HG02852 (cell line): ENCODE measurements around the gene ZC3H18.

ENCODE experiments used
- ATAC-seq: cut with Tn5 transposase; IDR thresholded peaks from one replicate; pipeline ENCODE4 v1.9.1; 2021; ENCODE audit warnings: mild to moderate bottlenecking, moderate library complexity; ENCODE audit not compliant: unreplicated experiment

The ZC3H18 gene

DNA sequence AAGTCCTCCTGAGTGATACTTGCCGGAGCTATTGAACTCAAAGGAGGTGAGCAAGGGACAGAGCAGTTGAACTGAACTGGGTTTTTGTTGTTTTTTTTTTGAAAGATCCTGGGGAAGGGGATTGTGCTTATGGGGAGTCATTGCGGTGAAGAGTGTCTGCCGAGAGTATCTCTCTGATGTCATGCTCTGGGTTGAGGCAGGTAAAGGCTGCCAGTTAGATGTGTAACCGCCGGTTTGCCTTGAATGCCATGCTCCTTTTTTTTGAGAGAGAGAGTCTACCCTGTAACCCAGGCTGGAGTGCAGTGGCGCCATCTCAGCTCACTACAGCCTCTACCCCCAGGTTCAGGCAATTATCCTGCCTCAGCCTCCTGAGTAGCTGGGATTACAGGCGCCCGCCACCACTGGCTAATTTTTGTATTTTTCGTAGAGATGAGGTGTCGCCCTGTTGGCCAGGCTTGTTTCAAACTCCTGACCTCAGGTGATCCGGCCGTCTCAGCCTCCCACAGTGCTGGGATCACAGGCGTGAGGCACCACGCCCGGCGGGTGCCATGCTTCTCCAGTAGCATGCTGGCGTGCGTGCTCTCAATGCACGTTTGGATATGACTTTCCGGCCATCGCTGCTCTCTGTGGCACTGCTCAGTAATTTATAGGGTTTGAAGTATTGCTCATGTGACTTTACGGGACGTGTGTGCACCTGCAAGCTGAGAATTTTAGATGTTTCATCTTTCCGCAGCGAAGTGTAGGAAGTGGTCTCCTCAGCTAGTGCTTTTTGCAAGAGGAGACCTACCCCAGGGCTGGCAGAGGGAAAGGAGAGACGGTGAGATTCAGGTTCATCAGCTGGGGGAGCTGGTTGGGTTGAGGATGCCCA, 8.5 kb downstream of the ZC3H18 start:
- no peak for ATAC-seq

DNA sequence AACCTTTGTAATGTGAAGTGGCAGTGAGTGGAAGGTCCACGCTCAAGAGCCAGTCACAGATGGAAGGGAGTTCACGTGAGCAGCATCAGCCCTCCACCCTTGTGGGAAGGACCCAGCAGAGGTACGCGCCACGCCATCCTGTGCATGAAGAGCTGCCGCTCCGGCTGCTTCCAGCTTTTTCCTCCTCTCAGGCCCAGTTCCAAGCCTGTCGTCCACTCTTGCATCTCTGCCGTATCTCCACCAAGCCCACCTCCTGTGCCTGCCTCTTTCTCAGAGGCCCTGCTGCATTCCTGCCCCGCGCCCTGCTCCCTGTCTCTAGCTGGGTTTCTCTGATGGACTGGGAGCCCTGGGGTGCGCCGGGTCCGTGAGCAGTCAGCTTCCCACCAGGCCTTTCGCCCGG, 10.2 kb downstream of the ZC3H18 start:
- ATAC-seq, result no peak

- no peak for ATAC-seq
Measured at GRCh38 chr16:88581033-88581432, 10.8 kb downstream of the ZC3H18 start.

DNA sequence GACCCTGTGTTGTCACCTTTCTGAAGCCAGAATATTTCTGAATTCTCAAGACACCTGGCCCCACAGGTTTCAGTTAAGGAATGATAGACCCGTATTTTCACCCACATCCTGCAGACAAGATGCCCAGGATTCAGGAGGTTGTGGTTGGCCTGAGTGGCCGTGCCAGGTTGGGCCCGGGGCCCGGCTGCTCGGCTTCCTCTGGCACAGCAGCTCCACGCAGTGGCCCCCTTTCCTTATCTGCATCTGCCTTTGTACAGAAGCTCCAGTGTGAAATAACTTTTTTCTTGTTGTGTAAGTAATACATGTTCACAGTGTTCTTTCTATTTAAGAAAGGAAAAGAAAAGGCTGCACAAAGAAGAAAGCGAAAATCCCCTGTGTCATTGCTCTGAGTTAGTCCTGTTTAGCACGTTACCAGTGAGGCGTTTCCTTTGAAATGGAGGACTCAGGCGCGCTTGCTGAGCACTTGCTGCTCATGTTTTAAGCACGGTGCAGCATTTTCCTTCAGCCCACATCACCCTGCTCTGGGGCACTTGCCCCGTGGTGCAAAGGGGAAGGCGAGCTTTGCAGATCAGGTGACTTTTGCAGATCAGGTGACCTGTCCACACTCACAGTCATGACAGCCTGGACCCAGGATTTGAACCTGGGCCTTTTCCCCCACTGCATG, 12.8 kb downstream of the ZC3H18 start:
- no peak for ATAC-seq

GRCh38 chr16:88584676-88585075, 14.5 kb downstream of the ZC3H18 start:
- no peak for ATAC-seq

DNA sequence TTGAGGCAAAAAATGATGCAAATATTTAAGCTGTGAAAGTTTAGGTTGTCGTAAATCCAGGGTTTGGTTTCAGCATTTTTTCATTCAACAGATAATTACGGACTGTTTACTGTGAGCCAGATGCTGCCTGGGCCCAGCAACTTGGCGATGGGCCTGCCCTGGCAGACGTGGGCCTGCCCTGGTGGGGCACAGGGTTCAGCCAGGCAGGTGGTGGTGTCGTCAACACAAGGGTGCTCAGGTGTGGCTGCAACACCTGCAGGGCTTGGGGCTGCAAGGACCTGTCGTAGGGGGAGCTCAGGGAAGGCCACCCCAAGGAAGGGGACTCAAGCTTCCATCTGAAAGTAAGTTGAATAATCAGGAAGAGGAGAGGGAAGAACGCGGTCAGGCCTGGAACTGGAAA, 15.1 kb downstream of the ZC3H18 start:
- no peak for ATAC-seq

DNA sequence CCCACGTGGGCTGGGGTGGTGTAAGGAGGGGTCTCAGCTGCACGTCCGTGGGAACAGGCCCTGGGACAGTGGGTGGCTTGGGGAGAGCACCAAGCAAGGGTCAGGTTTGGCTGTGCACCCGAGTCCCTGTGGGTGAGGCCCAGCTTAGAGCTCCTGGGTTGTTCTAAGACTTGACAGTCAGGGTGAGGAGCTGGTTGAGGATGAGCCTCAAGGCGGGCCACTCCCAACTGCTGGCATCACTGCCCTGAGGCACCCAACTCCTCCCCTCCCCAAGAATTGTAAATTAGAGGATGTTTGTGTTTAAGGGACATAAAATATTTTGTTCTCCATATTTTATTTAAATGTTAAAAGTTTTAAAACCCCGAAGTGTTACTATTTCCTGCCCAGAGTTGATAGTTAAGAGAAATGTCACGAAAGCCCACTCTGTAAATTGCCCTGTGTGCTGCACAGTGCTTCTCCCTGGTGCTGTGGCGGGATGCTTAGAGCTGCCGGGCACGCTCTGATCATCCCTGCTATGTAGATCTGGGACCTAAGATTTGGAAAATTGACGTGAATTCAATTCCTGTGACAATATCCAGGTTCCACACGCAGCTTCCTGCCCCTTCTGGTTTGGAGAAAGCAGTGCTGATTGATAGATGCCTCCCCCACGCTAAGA, 15.9 kb downstream of the ZC3H18 start:
- no peak for ATAC-seq

DNA sequence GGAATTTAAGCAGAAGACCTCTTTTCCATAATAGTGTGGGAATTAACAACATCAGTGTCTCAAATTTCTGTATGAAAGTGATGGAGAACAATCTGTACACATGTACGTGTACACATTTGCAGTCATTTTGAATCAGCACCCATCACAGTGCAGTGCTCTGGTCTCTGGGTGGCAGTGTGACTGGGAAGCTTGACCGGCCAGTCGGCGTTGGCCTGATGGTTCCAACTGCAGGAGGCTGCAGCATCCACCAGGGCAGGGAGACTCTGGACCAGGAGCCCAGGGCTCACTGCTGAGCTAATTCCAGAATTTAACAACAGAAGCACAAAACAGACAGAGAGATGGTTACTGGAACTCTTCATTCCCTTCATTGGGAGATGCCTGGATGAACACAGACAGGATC, 17.9 kb downstream of the ZC3H18 start:
- no peak for ATAC-seq

GRCh38 chr16:88588754-88589153, 18.6 kb downstream of the ZC3H18 start:
- ATAC-seq, result no peak

- no peak for ATAC-seq
Measured at GRCh38 chr16:88589441-88589840, 19.2 kb downstream of the ZC3H18 start.

DNA sequence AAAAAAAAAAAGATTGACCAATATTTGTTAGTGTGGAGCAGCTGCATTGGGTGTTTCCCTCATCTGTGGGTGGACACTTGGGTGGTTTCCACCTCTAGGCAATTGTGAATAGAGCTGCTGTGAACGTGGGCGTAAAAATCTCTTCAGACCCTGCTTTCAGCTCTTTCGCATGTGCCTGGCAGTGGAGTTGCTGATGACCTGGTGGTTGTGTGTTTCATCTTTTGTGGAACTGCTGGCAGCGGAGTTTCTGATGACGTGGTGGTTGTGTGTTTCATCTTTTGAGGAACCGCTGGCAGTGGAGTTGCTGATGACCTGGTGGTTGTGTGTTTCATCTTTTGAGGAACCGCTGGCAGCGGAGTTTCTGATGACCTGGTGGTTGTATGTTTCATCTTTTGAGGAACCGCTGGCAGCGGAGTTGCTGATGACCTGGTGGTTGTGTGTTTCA, 21.4 kb downstream of the ZC3H18 start:
- peak; percentile 43 for ATAC-seq

GRCh38 chr16:88593061-88593460, 22.9 kb downstream of the ZC3H18 start:
- no peak for ATAC-seq

DNA sequence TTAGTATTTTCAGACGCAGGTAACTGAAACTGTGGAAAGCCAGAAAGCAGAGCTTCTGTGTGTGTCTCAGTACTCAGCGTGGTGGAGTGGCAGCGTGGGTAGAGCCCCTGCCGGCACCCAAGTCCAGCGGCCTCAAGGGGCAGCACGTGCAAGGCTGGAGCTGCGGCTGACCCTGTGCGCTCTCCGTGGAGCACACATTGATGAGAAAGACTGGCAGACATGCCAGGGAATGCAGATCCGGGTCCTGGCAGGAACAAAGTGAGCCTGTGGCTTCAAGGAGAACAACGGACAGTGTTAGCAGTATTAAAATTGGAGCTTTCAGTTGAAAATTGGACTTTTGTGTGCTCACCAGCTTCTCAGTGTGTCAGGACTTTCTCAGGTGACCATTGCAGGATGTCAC, 23.3 kb downstream of the ZC3H18 start:
- ATAC-seq, result no peak

DNA sequence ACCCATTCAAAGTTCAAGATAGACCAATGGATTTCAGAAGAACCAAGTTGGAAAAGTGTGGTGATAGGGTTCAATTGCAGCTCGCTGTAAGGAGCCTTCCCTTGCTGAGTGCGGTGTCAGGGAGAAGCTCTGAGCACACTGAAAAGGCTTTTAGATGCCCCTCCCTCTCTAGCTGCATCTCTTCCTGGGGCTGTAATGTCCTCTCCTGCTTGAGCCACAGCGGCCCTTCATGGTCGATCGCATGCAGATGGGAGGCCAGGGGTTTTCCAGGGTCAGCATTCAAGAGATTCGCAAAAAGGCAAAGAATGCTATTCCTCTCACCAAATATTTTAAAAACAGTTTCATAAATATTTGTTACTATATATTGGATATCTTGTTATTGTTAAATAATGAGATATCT, 23.7 kb downstream of the ZC3H18 start:
- ATAC-seq, result no peak

- ATAC-seq, result no peak
Measured at GRCh38 chr16:88595101-88595500, 24.9 kb downstream of the ZC3H18 start.

DNA sequence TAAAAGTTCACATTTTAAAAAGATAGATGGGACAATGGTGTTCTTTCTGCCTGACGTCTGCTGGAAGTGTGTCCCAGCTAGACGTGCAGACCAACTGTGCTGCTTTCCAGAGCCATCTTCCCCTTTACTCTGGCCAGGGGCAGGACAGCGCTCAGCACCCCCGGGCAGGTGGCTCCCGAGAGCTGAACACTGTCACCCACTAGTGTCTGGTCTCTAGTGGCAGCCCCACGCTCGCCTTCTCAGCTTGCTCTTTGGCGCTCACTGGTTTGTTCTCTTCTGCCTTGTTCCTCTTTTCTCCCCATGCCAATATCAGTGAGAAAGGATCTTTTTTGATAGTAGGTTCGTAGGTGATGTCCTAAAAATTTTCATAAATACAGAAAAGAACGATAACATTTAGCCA, 25.7 kb downstream of the ZC3H18 start:
- ATAC-seq, result no peak

DNA sequence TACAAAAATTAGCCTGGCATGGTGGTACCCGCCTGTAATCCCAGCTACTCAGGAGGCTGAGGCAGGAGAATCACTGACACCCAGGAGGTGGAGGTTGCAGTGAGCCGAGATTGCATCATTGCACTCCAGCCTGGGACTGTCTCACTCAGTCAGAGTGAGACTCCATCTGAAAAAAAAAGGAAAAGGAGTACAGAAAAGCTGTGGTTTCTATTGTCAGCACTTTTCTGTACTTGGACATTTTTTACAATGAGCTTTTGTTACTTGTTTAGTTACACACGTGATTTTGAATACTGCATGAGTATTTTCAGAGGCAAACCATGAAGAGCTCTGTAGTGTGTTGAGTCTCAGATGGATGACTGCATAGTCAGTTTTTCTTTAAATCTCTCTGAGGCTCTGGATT, 26.3 kb downstream of the ZC3H18 start:
- ATAC-seq, result no peak

- ATAC-seq, result no peak
Measured at GRCh38 chr16:88597856-88598491, 27.8 kb downstream of the ZC3H18 start.

DNA sequence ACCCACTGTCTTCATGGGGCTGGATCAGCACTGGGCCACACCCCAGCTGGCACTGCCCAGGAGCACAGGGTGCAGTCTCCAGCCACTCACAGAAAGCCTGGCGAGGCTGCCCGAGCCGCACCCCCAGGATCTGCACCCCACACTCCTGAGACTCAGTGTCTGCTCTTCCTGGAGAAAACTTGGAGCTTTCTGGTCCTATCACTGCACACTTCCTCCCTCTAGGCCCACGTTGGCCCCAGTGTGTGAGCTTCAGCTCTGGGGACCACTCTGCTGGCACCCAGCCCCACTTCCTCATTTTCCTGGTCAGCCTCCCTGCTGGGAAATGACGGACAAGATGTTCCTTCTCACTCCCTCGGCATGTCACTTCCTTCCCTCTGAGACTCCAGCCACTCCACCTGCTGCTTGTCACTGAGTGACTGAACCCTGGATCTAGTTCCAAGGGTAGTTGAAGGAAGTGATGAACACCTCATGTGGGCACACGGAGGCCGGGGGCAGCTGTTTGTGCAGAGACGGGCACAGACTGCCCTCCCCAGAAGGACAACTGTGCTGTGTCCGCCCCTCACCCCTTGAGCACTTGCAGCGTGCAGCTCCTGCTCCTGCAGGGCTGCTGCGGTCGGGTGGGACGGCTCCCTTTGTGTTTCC, 29.0 kb downstream of the ZC3H18 start:
- ATAC-seq, result no peak

GRCh38 chr16:88599825-88600538, 29.8 kb downstream of the ZC3H18 start:
- ATAC-seq, result no peak
